C1 segment of cervical spinal cord (tissue), 14 donors: ENCODE data around the gene PRLR.

ENCODE experiments used
- DNase-seq, 14 donors: peaks; one replicate each; lab custom pipeline; 2025; lab: John Stamatoyannopoulos, UW

Gene PRLR

GRCh38 chr5:35002459-35002858, 227.8 kb downstream of the PRLR start:
- no peak for DNase-seq

DNA sequence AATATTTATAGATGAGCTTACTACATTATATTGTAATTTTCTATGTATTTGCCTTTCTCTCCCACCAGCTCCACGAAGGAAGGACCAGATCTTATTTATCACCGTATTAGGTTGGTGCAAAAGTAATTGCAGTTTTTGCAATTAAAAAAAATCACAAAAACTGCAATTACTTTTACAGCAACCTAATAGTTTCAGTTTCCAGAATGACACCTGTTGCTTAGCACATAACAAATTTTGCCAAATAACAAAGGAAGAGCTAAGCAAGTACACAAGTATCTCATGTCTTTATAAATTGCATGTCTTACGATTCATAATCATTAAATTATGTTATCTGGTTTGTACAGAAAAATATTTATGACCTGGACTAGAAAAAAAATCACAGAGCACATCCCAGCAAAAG, 228.4 kb downstream of the PRLR start:
- no peak for DNase-seq
